IPS-18a (cell line): ENCODE results near the gene XXYLT1.

Experiments
- H3K27ac ChIP-seq: one replicate; pipeline ENCODE4 v1.5.1; 2013; ENCODE audit warnings: low read length
- H3K27me3 ChIP-seq: one replicate; pipeline ENCODE4 v1.6.1; 2013; ENCODE audit warnings: mild to moderate bottlenecking, low read length; ENCODE audit not compliant: control insufficient read depth, insufficient read depth
- H3K36me3 ChIP-seq: one replicate; pipeline ENCODE4 v1.6.1; 2013; ENCODE audit warnings: low read depth, low read length; ENCODE audit not compliant: control insufficient read depth
- H3K4me1 ChIP-seq: one replicate; pipeline ENCODE4 v1.6.1; 2013; ENCODE audit warnings: low read depth, low read length; ENCODE audit not compliant: control insufficient read depth
- H3K4me3 ChIP-seq: one replicate; pipeline ENCODE4 v1.5.1; 2013; ENCODE audit warnings: low read length
- H3K9ac ChIP-seq: one replicate; pipeline ENCODE4 v1.6.1; 2013; ENCODE audit warnings: mild to moderate bottlenecking, low read length, moderate library complexity
- H3K9me3 ChIP-seq: one replicate; pipeline ENCODE4 v1.6.1; 2013; ENCODE audit warnings: low read depth, low read length; ENCODE audit not compliant: control insufficient read depth

The XXYLT1 gene

GRCh38 chr3:195080571-195081151 is 190.3 kb downstream of the XXYLT1 start:
- Histone ChIP-seq H3K27me3 (no peaks in the 10 kb centered on the region), H3K9me3 (no peaks in the 10 kb centered on the region), H3K4me1 (peaks cover 6% of the 10 kb centered on the region), H3K27ac (no peak overlapping the region), H3K9ac (no peak overlapping the region), H3K4me3 (no peak overlapping the region), H3K36me3 (no peaks in the 10 kb centered on the region)

DNA sequence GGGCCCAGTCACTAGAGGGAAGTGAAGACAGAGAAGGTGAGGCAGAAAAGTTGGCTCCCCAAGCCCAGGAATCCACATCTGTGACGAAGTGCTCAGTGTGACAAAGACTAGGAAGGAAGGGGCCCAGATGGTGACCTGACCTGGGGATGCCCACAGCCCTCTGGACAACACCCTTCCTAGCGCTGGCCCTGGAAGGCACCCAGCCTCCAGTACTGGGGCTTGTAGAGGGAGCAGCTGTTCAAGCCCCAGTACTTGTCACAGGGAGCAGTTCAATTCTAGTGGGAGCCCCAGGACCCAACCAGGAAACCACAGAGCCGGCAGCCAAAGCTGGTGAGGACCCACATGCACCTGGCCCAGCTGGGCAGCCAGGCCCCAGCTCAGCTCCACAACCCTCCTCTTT is 190.8 kb downstream of the XXYLT1 start:
- no peaks in the 10 kb centered on the region for H3K27me3 ChIP-seq
- no peak overlapping the region for H3K9ac ChIP-seq
- H3K4me1 ChIP-seq, result peaks cover 6% of the 10 kb centered on the region
- H3K36me3 ChIP-seq, result no peaks in the 10 kb centered on the region
- no peak overlapping the region for H3K4me3 ChIP-seq
- no peaks in the 10 kb centered on the region for H3K9me3 ChIP-seq
- no peak overlapping the region for H3K27ac ChIP-seq

GRCh38 chr3:195079636-195080035 is 191.3 kb downstream of the XXYLT1 start:
- Histone ChIP-seq H3K27me3 (no peaks in the 10 kb centered on the region), H3K9ac (no peak overlapping the region), H3K27ac (no peak overlapping the region), H3K9me3 (no peaks in the 10 kb centered on the region), H3K4me1 (peaks cover 6% of the 10 kb centered on the region), H3K36me3 (no peaks in the 10 kb centered on the region), H3K4me3 (no peak overlapping the region)

DNA sequence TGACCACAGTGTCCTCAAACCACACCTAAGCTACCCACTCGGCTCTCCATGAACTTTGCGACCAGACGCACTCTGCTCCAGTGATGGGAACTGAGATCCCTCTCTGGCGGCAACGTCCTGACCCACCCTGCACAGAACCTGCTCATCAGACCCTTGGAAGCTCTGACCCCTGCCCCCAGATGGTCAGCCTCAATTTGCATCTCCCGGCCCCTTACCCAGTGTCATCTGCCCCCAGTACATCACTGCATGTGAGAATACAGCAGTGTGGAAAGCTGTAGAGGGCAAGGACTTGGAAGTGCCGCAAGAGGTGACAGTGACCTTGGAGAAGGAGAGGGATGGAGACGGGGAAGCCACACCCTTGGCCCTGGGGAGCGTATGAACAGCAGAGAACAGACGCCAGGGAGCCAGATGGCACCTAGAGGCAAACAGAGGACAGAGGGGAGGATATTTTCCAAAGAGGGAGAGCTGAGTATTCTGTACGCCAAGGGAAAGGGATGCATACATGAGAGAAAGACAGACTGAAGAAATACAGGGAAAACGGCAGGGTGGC is 192.0 kb downstream of the XXYLT1 start:
- no peak overlapping the region for H3K4me3 ChIP-seq
- H3K9ac ChIP-seq, result no peak overlapping the region
- no peaks in the 10 kb centered on the region for H3K36me3 ChIP-seq
- H3K9me3 ChIP-seq, result no peaks in the 10 kb centered on the region
- H3K4me1 ChIP-seq, result peaks cover 6% of the 10 kb centered on the region
- no peaks in the 10 kb centered on the region for H3K27me3 ChIP-seq
- no peak overlapping the region for H3K27ac ChIP-seq

GRCh38 chr3:195077611-195078540 is 193.1 kb downstream of the XXYLT1 start:
- H3K27ac ChIP-seq, result no peak overlapping the region
- H3K27me3 ChIP-seq, result no peaks in the 10 kb centered on the region
- H3K4me3 ChIP-seq, result no peak overlapping the region
- H3K9ac ChIP-seq, result no peak overlapping the region
- peaks cover 6% of the 10 kb centered on the region for H3K4me1 ChIP-seq
- no peaks in the 10 kb centered on the region for H3K36me3 ChIP-seq
- no peaks in the 10 kb centered on the region for H3K9me3 ChIP-seq

GRCh38 chr3:195076981-195077610 is 193.9 kb downstream of the XXYLT1 start:
- peaks cover 6% of the 10 kb centered on the region for H3K4me1 ChIP-seq

DNA sequence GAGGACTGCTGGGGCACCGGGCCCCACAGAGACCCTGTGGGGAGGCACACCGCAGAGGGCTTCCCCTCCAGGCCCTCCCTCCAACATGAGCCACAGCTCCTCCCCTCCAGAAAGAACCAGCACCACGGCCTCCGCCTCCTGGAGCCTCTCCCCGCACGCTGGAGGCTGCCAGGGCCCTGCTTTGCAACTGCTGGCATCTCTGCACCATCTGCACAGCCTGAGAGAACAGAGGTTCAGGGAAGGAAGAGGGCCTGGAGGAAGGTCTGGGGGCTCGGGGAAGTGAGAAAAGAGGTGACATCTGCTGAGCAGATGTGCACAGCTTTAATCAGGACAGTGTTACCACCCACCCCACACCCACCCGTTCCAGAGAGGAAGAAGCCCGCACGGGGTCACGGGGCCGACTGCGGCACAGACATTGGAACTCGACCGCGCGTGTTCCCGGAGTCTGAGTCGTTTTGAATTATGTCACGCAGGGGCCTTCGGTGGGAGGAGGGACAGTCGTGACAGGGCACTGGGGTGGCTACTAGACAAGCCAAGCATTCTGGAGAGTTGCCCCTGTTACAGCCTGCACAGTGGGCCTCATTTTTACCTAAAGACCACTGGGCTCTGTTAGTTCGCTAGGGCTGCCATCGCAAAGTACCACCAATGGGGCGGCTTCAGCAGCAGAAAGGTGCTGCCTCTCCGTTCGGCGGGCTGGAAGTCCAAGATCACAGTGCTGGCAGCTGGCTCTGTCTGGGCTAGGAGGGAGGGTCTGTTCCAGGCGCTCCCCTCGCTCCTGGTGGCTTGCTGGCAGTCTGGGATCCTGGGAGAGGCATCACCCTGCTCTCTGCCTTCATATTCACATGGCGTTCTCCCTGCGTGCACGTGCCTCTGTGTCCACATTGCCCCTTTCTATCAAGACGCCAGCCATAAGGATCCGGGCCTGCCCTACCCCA is 194.8 kb downstream of the XXYLT1 start:
- peaks cover 6% of the 10 kb centered on the region for H3K4me1 ChIP-seq
- no peaks in the 10 kb centered on the region for H3K27me3 ChIP-seq
- H3K27ac ChIP-seq, result no peak overlapping the region
- H3K4me3 ChIP-seq, result no peak overlapping the region
- no peaks in the 10 kb centered on the region for H3K36me3 ChIP-seq
- no peak overlapping the region for H3K9ac ChIP-seq
- no peaks in the 10 kb centered on the region for H3K9me3 ChIP-seq

More at GRCh38 chr3:195076981-195077610, 193.9 kb downstream of the XXYLT1 start:
- Histone ChIP-seq H3K4me3 (no peak overlapping the region), H3K9ac (no peak overlapping the region), H3K27me3 (no peaks in the 10 kb centered on the region), H3K9me3 (no peaks in the 10 kb centered on the region), H3K27ac (no peak overlapping the region), H3K36me3 (no peaks in the 10 kb centered on the region)

- Histone ChIP-seq H3K27me3 (no peaks in the 10 kb centered on the region), H3K4me3 (no peak overlapping the region), H3K9me3 (no peaks in the 10 kb centered on the region), H3K27ac (no peak overlapping the region), H3K36me3 (no peaks in the 10 kb centered on the region), H3K9ac (no peak overlapping the region), H3K4me1 (peaks cover 6% of the 10 kb centered on the region)
Observed at GRCh38 chr3:195075199-195075940, 195.6 kb downstream of the XXYLT1 start.

GRCh38 chr3:195073866-195074860 is 196.8 kb downstream of the XXYLT1 start:
- no peak overlapping the region for H3K4me3 ChIP-seq
- no peaks in the 10 kb centered on the region for H3K36me3 ChIP-seq
- H3K27me3 ChIP-seq, result no peaks in the 10 kb centered on the region
- H3K9me3 ChIP-seq, result no peaks in the 10 kb centered on the region
- no peak overlapping the region for H3K9ac ChIP-seq
- H3K27ac ChIP-seq, result no peak overlapping the region
- H3K4me1 ChIP-seq, result no peaks in the 10 kb centered on the region
